Measurements from ENCODE around the gene OPRL1.

The OPRL1 gene

DNA sequence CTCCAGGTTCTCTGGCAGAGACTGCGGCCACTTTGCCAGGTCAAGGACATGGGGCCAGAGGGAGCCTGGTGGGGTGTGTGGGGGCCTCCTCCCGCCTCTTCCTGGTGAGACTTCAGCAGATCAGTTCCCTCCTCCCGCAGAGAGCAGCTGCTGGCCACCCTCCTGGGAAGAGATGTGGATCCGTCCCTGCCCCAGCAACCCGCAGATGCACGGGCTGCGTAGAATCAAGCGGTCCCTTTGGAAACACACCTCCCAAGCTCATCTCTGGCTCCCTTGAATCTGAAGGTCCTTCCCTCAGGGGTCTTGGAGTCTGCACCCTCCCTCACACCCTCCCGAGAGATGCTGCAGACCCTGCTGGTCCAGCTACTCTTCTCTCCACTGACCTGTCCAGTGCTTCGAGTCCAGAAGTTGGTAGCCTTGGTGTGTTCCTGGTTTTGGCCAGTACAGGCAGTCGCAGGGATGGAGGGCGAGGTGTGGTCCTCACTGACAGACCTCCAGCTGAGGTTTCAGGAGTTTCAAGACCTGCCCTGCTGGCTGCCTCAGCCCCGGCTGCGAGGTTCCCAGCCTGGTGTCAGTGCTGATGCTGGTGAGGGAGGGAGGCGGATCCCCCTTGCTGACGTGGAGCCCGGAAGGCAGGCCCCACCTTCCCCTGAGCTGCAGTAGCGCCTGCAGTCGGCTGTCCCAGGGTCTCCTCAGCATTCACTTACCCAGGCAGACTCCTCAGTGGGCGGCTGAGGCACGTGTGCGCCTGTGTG, 27.3 kb downstream of the OPRL1 start, which contains the start of gene NPBWR2:
Gene NPBWR2, minus strand, starts transcription at position 585 of the 755 bp plus-strand sequence. CDS start 734 bp downstream, outside the sequence.
- peaks cover 42% of the 10 kb centered on the region for H3K27me3 ChIP-seq (ENCODE audit: insufficient read depth, low read length)
- H3K4me3 ChIP-seq (ENCODE audit: low read length), result no peak within 1 kb of the TSS
- no peaks in the 10 kb centered on the region for H3K4me1 ChIP-seq (ENCODE audit: insufficient read depth, low read length)

GRCh38 chr20:64107736-64108457, 28.0 kb downstream of the OPRL1 start:
- Histone ChIP-seq H3K36me3 (ENCODE audit: insufficient read depth, low read length) (no peaks in the 10 kb centered on the region), H3K27me3 (ENCODE audit: insufficient read depth, low read length) (peaks cover 35% of the 10 kb centered on the region), H3K9me3 (ENCODE audit: low read length) (no peaks in the 10 kb centered on the region), H3K4me3 (ENCODE audit: low read length) (no peak overlapping the region), H2AFZ (ENCODE audit: low read depth, low read length) (no peak overlapping the region), H3K4me1 (ENCODE audit: insufficient read depth, low read length) (no peaks in the 10 kb centered on the region)

More for the DNA sequence above, 27.3 kb downstream of the OPRL1 start, which contains the start of gene NPBWR2:
- H3K9me3 ChIP-seq (ENCODE audit: low read length), result no peaks in the 10 kb centered on the region
- no peak within 1 kb of the TSS for H2AFZ ChIP-seq (ENCODE audit: low read depth, low read length)
- H3K36me3 ChIP-seq (ENCODE audit: insufficient read depth, low read length), result no peaks in the 10 kb centered on the region

DNA sequence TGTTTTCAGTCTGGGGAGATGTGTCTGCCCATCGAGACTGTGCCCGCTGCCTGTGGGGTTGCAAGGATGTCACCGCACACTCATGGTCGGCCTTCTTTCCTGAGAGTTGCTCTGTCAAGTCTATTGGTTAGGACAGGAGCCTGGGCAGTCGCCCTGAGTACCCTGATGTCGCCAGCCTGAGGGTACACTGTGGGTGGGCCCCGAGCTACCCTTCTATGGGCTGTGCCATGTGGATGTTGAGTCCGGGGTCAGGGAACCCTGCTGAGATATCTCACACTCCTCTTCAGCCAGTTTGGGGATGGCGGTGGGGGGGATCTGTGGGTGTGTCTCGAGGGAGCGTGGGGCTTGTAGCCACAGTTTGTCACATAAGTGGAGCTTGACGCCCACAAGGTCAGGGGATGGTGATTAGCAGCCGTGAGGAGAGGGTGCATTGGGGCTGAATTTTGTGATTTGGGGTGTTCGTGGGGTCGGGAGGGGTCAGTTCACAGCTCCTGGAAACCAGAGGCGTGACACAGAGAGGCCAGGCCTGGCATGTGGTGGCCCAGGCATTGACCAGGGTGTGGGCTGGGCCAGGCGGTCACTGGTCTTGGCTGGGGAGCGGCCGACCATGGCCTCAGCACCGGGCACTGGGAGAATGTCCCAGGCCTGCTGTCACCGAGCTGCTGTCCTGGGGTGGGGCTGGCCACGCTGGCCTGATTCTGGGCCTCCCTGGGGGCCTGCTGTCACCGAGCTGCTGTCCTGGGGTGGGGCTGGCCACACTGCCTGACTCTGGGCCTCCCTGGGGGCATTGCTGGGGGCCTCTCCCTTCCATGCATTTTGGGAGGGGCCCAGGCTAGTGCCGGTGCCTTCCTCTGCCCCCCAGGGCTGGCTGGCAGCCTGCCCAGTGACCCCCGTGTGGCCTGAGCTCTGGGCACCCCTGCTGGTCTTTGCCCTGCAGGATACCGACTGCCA, 29.1 kb downstream of the OPRL1 start:
- Histone ChIP-seq H3K27me3 (ENCODE audit: insufficient read depth, low read length) (peaks cover 30% of the 10 kb centered on the region), H3K36me3 (ENCODE audit: insufficient read depth, low read length) (no peaks in the 10 kb centered on the region), H3K4me1 (ENCODE audit: insufficient read depth, low read length) (no peaks in the 10 kb centered on the region), H2AFZ (ENCODE audit: low read depth, low read length) (no peak overlapping the region), H3K9me3 (ENCODE audit: low read length) (no peaks in the 10 kb centered on the region), H3K4me3 (ENCODE audit: low read length) (no peak overlapping the region)

GRCh38 chr20:64109831-64110391, 30.0 kb downstream of the OPRL1 start:
- Histone ChIP-seq H3K4me1 (ENCODE audit: insufficient read depth, low read length) (no peaks in the 10 kb centered on the region), H3K27me3 (ENCODE audit: insufficient read depth, low read length) (peaks cover 37% of the 10 kb centered on the region), H3K9me3 (ENCODE audit: low read length) (no peaks in the 10 kb centered on the region), H3K4me3 (ENCODE audit: low read length) (no peak overlapping the region), H3K36me3 (ENCODE audit: insufficient read depth, low read length) (no peaks in the 10 kb centered on the region), H2AFZ (ENCODE audit: low read depth, low read length) (no peak overlapping the region)

GRCh38 chr20:64110411-64111068, 30.7 kb downstream of the OPRL1 start:
- Histone ChIP-seq H3K36me3 (ENCODE audit: insufficient read depth, low read length) (no peaks in the 10 kb centered on the region), H3K4me1 (ENCODE audit: insufficient read depth, low read length) (no peaks in the 10 kb centered on the region), H2AFZ (ENCODE audit: low read depth, low read length) (no peak overlapping the region), H3K9me3 (ENCODE audit: low read length) (no peaks in the 10 kb centered on the region), H3K4me3 (ENCODE audit: low read length) (no peak overlapping the region), H3K27me3 (ENCODE audit: insufficient read depth, low read length) (peaks cover 37% of the 10 kb centered on the region)

GRCh38 chr20:64111841-64112641, 32.2 kb downstream of the OPRL1 start:
- Histone ChIP-seq H3K4me3 (ENCODE audit: low read length) (no peak overlapping the region), H3K27me3 (ENCODE audit: insufficient read depth, low read length) (peaks cover 36% of the 10 kb centered on the region), H2AFZ (ENCODE audit: low read depth, low read length) (no peak overlapping the region), H3K4me1 (ENCODE audit: insufficient read depth, low read length) (no peaks in the 10 kb centered on the region), H3K36me3 (ENCODE audit: insufficient read depth, low read length) (no peaks in the 10 kb centered on the region), H3K9me3 (ENCODE audit: low read length) (no peaks in the 10 kb centered on the region)

DNA sequence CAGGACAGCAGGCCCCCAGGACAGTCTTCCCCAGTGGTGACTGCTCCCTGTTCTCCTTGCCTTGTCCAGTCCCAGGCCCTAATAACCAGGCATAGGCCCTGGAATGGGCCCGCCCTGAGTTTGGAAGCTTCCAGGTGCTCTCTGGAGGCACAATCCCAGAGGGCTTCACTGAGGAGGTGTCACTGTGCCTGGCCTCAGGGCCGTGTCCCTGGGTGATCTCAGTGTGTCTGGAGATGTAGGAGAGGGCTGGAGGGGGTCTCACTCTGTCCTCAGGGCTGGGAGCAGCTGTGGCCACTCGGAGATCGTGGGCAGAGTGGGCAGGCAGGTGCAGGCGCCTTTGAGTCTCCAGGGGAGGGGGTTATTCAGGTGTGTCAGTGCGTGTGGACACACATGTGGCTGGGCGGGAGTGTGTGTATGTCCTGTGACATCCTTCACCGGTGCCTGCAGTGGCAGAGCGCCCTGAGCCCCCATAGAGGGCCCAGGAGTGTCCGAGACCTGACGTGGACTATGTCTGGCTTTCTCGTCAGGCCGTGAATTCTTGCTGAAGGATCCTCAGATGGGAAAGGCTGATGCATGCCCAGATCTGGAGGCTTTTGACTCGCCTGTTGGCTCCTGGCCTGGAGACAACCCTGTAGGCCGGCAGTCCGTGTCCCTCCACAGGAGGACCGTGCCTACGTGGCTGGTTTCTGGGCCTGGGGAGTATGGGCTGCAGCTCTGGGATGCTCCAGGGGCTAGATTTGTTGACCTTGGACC, 33.0 kb downstream of the OPRL1 start:
- Histone ChIP-seq H3K27me3 (ENCODE audit: insufficient read depth, low read length) (peaks cover 30% of the 10 kb centered on the region), H3K9me3 (ENCODE audit: low read length) (no peaks in the 10 kb centered on the region), H3K4me1 (ENCODE audit: insufficient read depth, low read length) (no peaks in the 10 kb centered on the region), H3K36me3 (ENCODE audit: insufficient read depth, low read length) (no peaks in the 10 kb centered on the region), H3K4me3 (ENCODE audit: low read length) (no peak overlapping the region), H2AFZ (ENCODE audit: low read depth, low read length) (no peak overlapping the region)

GRCh38 chr20:64113444-64113775, 33.5 kb downstream of the OPRL1 start:
- Histone ChIP-seq H3K27me3 (ENCODE audit: insufficient read depth, low read length) (peaks cover 27% of the 10 kb centered on the region), H3K36me3 (ENCODE audit: insufficient read depth, low read length) (no peaks in the 10 kb centered on the region)

GRCh38 chr20:64113796-64114355, 34.0 kb downstream of the OPRL1 start:
- Histone ChIP-seq H3K36me3 (ENCODE audit: insufficient read depth, low read length) (no peaks in the 10 kb centered on the region), H3K4me1 (ENCODE audit: insufficient read depth, low read length) (no peaks in the 10 kb centered on the region), H3K27me3 (ENCODE audit: insufficient read depth, low read length) (peaks cover 23% of the 10 kb centered on the region), H3K4me3 (ENCODE audit: low read length) (no peak overlapping the region), H2AFZ (ENCODE audit: low read depth, low read length) (no peak overlapping the region), H3K9me3 (ENCODE audit: low read length) (no peaks in the 10 kb centered on the region)

More at GRCh38 chr20:64113444-64113775, 33.5 kb downstream of the OPRL1 start:
- no peaks in the 10 kb centered on the region for H3K9me3 ChIP-seq (ENCODE audit: low read length)
- H2AFZ ChIP-seq (ENCODE audit: low read depth, low read length), result no peak overlapping the region
- H3K4me1 ChIP-seq (ENCODE audit: insufficient read depth, low read length), result no peaks in the 10 kb centered on the region
- H3K4me3 ChIP-seq (ENCODE audit: low read length), result no peak overlapping the region

GRCh38 chr20:64114356-64114971, 34.6 kb downstream of the OPRL1 start:
- no peaks in the 10 kb centered on the region for H3K4me1 ChIP-seq (ENCODE audit: insufficient read depth, low read length)
- H3K9me3 ChIP-seq (ENCODE audit: low read length), result no peaks in the 10 kb centered on the region
- H3K36me3 ChIP-seq (ENCODE audit: insufficient read depth, low read length), result no peaks in the 10 kb centered on the region
- no peak overlapping the region for H2AFZ ChIP-seq (ENCODE audit: low read depth, low read length)
- peaks cover 18% of the 10 kb centered on the region for H3K27me3 ChIP-seq (ENCODE audit: insufficient read depth, low read length)
- H3K4me3 ChIP-seq (ENCODE audit: low read length), result no peak overlapping the region
